H1 (cell line): Measurements from ENCODE around the gene ERC1. TPM values are rescaled to one million over a fixed set of nuclear protein-coding genes. Genes with fewer than 3 reads are reported as not detected.

Experiments used
- CTCF ChIA-PET: fragments of 300-600 bp; sonication (Branson Sonifier 250); formaldehyde crosslinking; loops from one replicate; lab custom pipeline; 2021; ENCODE audit not compliant: partially characterized antibody; lab: Charles Lee
- POLR2A ChIA-PET: fragments of 300-600 bp; sonication (Branson Sonifier 250); formaldehyde crosslinking; loops from one replicate; lab custom pipeline; 2021; ENCODE audit warnings: inconsistent platforms; ENCODE audit not compliant: partially characterized antibody; lab: Charles Lee
- DNase-seq, 2 experiments: peaks; one replicate each; pipeline versions ENCODE4 v3.0.0 to v3.0.0-alpha.2; 2010 to 2022; ENCODE audit warnings: low spot score in 2 of 2, low read depth in 1 of 2, mixed read lengths in 1 of 2
- FAIRE-seq: peaks from 2 replicates; lab custom pipeline; 2011; peaks lifted over from hg19 to GRCh38; lab: Jason Lieb, UNC
- H2AFZ ChIP-seq: 2 replicates; pipeline ENCODE4 v1.8.1; 2012; ENCODE audit warnings: low read length, inconsistent platforms
- H2AK5ac ChIP-seq: 2 replicates; pipeline ENCODE4 v1.6.1; 2013; ENCODE audit warnings: low read depth, low read length
- H2BK120ac ChIP-seq: replicated peaks from 2 replicates; pipeline ENCODE3; 2013; ENCODE audit warnings: low read depth, low read length, inconsistent platforms
- H2BK12ac ChIP-seq: 2 replicates; pipeline ENCODE4 v1.6.1; 2013; ENCODE audit warnings: low read depth, low read length
- H2BK15ac ChIP-seq: 2 replicates; pipeline ENCODE4 v1.6.1; 2013; ENCODE audit warnings: low read length
- H2BK20ac ChIP-seq: 2 replicates; pipeline ENCODE4 v1.6.1; 2013; ENCODE audit warnings: low read length
- H2BK5ac ChIP-seq: 2 replicates; pipeline ENCODE4 v1.6.1; 2013; ENCODE audit warnings: low read depth, low read length
- H3K14ac ChIP-seq: 2 replicates; pipeline ENCODE4 v1.6.1; 2013; ENCODE audit warnings: inconsistent platforms; ENCODE audit not compliant: insufficient read length
- H3K18ac ChIP-seq: 2 replicates; pipeline ENCODE4 v1.6.1; 2013; ENCODE audit warnings: low read length; ENCODE audit errors: extremely low read depth
- H3K23ac ChIP-seq: 2 replicates; pipeline ENCODE4 v1.6.1; 2013; ENCODE audit warnings: inconsistent platforms; ENCODE audit not compliant: insufficient read length
- H3K23me2 ChIP-seq: 2 replicates; pipeline ENCODE4 v1.6.1; 2013; ENCODE audit warnings: low read depth, low read length
- H3K27ac ChIP-seq: 2 replicates; pipeline ENCODE4 v1.6.1; 2011; ENCODE audit warnings: low read depth, low read length, inconsistent platforms
- H3K27me3 ChIP-seq, 4 experiments: replicated peaks in 1 of 4; 1 replicate in 1 of 4; 2 replicates in 3 of 4; pipeline versions ENCODE4 v1.6.1 to v1.8.1; 2011 to 2013; ENCODE audit warnings: low read length in 3 of 4, mild to moderate bottlenecking in 3 of 4, inconsistent platforms in 2 of 4, mixed read lengths in 2 of 4, moderate library complexity in 1 of 4; ENCODE audit not compliant: control insufficient read depth in 3 of 4, insufficient read depth in 3 of 4; ENCODE audit errors: extremely low read depth in 1 of 4
- H3K36me3 ChIP-seq, 4 experiments: 2 replicates each; pipeline versions ENCODE4 v1.6.1 to v1.8.1; 2011 to 2013; ENCODE audit warnings: mild to moderate bottlenecking in 4 of 4, low read length in 3 of 4, moderate library complexity in 2 of 4, control low read depth in 1 of 4, inconsistent platforms in 1 of 4; ENCODE audit not compliant: insufficient read depth in 4 of 4, control insufficient read depth in 2 of 4
- H3K4ac ChIP-seq: replicated peaks from 2 replicates; pipeline ENCODE3; 2013; ENCODE audit warnings: low read length, low read depth, mixed read lengths, inconsistent platforms; ENCODE audit not compliant: insufficient read length
- H3K4me1 ChIP-seq, 4 experiments: replicated peaks in 1 of 4; 1 replicate in 1 of 4; 2 replicates in 3 of 4; pipeline versions ENCODE4 v1.6.1 to v1.8.1; 2011 to 2013; ENCODE audit warnings: low read length in 3 of 4, inconsistent platforms in 2 of 4, mixed read lengths in 1 of 4; ENCODE audit not compliant: insufficient read depth in 4 of 4, control insufficient read depth in 3 of 4
- H3K4me2 ChIP-seq, 2 experiments: 2 replicates each; pipeline versions ENCODE4 v1.6.1 to v1.8.1; 2011 to 2013; ENCODE audit warnings: low read depth in 2 of 2, low read length in 2 of 2, control low read depth in 1 of 2, inconsistent platforms in 1 of 2, mild to moderate bottlenecking in 1 of 2; ENCODE audit not compliant: insufficient read depth in 1 of 2
- H3K4me3 ChIP-seq, 4 experiments: fragments of 200-600, 300-600 bp in 1 of 4; sonication (generic), shearing (Covaris generic), sonication (Bioruptor Twin) in 1 of 4; 2 replicates each; pipeline versions ENCODE4 v1.5.1 to v1.8.1; 2011 to 2016; ENCODE audit warnings: low read length in 4 of 4, low read depth in 3 of 4, control low read depth in 2 of 4, inconsistent platforms in 2 of 4, mild to moderate bottlenecking in 2 of 4, mixed read lengths in 1 of 4, moderate library complexity in 1 of 4; ENCODE audit not compliant: insufficient read depth in 2 of 4; ENCODE audit errors: extremely low read depth in 1 of 4
- H3K56ac ChIP-seq: replicated peaks from 2 replicates; pipeline ENCODE3; 2013; ENCODE audit warnings: low read depth, mild to moderate bottlenecking, mixed read lengths, low read length, inconsistent platforms; ENCODE audit not compliant: insufficient read length
- H3K79me1 ChIP-seq: 2 replicates; pipeline ENCODE4 v1.6.1; 2013; ENCODE audit warnings: low read depth, low read length, control low read depth
- H3K79me2 ChIP-seq, 2 experiments: 2 replicates each; pipeline versions ENCODE4 v1.6.1 to v1.8.1; 2012 to 2013; ENCODE audit warnings: low read length in 2 of 2, mild to moderate bottlenecking in 2 of 2, inconsistent platforms in 1 of 2; ENCODE audit not compliant: insufficient read depth in 2 of 2, control insufficient read depth in 1 of 2
- H3K9ac ChIP-seq, 4 experiments: replicated peaks in 1 of 4; 1 replicate in 1 of 4; 2 replicates in 3 of 4; pipeline versions ENCODE4 v1.6.1 to v1.8.1; 2011 to 2013; ENCODE audit warnings: low read depth in 3 of 4, low read length in 3 of 4, control low read depth in 2 of 4, mild to moderate bottlenecking in 2 of 4, moderate library complexity in 2 of 4, inconsistent platforms in 1 of 4; ENCODE audit errors: extremely low read depth in 1 of 4
- H3K9me3 ChIP-seq, 2 experiments: 2 replicates each; pipeline versions ENCODE4 v1.6.1 to v1.8.1; 2012 to 2013; ENCODE audit warnings: mild to moderate bottlenecking in 2 of 2, moderate library complexity in 2 of 2, control low read depth in 1 of 2, inconsistent platforms in 1 of 2, low read depth in 1 of 2, low read length in 1 of 2, mixed read lengths in 1 of 2; ENCODE audit not compliant: insufficient read depth in 2 of 2
- H4K20me1 ChIP-seq, 2 experiments: replicated peaks in 1 of 2; 2 replicates each; pipeline versions ENCODE3 to v1.8.1; 2011 to 2013; ENCODE audit warnings: inconsistent platforms in 2 of 2, low read length in 2 of 2, mild to moderate bottlenecking in 1 of 2; ENCODE audit not compliant: insufficient read depth in 2 of 2, control insufficient read depth in 1 of 2
- H4K5ac ChIP-seq: 2 replicates; pipeline ENCODE4 v1.6.1; 2013; ENCODE audit warnings: low read length, low read depth, mixed read lengths, inconsistent platforms; ENCODE audit not compliant: insufficient read length
- H4K8ac ChIP-seq: 2 replicates; pipeline ENCODE4 v1.8.0; 2013; ENCODE audit warnings: mild to moderate bottlenecking, moderate library complexity, low read length, inconsistent platforms; ENCODE audit not compliant: insufficient read depth; ENCODE audit errors: extremely low read depth
- H4K91ac ChIP-seq: replicated peaks from 2 replicates; pipeline ENCODE3; 2013; ENCODE audit warnings: low read length, mixed read lengths, inconsistent platforms; ENCODE audit not compliant: insufficient read length
- FOSL1 ChIP-seq: IDR thresholded peaks from 2 replicates; pipeline ENCODE4 v1.6.1; 2011; ENCODE audit warnings: mild to moderate bottlenecking, low read depth, low read length, moderate library complexity; ENCODE audit not compliant: insufficient read depth
- HDAC6 ChIP-seq: IDR thresholded peaks from one replicate; pipeline ENCODE4 v1.7.1; 2012; ENCODE audit warnings: low read depth, mild to moderate bottlenecking, inconsistent platforms, low read length, moderate library complexity
- SIN3A ChIP-seq, 2 experiments: IDR thresholded peaks in 1 of 2; conservative IDR thresholded peaks in 1 of 2; 2 replicates each; pipeline ENCODE4 v1.6.1; 2011 to 2012; ENCODE audit warnings: low read length in 2 of 2, improper control_type of control experiment in 1 of 2, low read depth in 1 of 2, mild to moderate bottlenecking in 1 of 2
- whole genome bisulfite sequencing, 2 experiments: shearing (Covaris generic) in 1 of 2; methylation state at CpG; one replicate each; pipeline versions ENCODE4 v1.1.6 to v1.1.7; 2013 to 2015; ENCODE audit warnings: low lambda C conversion rate in 2 of 2, mixed read lengths in 2 of 2, inconsistent platforms in 1 of 2, low coverage in 1 of 2, missing lambda C conversion rate in 1 of 2; ENCODE audit not compliant: insufficient replicate concordance in 2 of 2, insufficient coverage in 1 of 2, insufficient read length in 1 of 2; ENCODE audit errors: extremely low coverage in 1 of 2, missing lambda C conversion rate in 1 of 2; 5-methylcytosine and 5-hydroxymethylcytosine counted together
- polyA plus RNA-seq, 7 experiments: library from polyadenylated mRNA; depleted of rRNA in 3 of 7; stranded (reverse) in 5 of 7; unstranded in 2 of 7; fragments of >200 nt in 5 of 7; fragments of 200-250 nt in 2 of 7; gene quantifications; 1 replicate in 5 of 7; 2 replicates in 1 of 7; 4 replicates in 1 of 7; pipeline versions ENCODE4 v1.2.1 to v1.2.3, GENCODE V29; 2011 to 2013; ENCODE audit warnings: missing spikeins in 2 of 7, mixed read lengths in 2 of 7
- total RNA-seq: library from RNA; stranded (reverse); fragmentation: NEBNext Ultra II Directional; extraction: Animal tissue kit (Norgen Biotek cat#: 25700); gene quantifications from 2 replicates; pipeline ENCODE4 v1.2.1, GENCODE V29; 2021

ERC1 gene
- total and polyA plus RNA-seq, 2 of the 8 experiments (the other 6 are each of a cell fraction or from before 2014, with no cell fraction given) = 7.8 to 45.7 TPM

- Histone ChIP-seq H3K9ac (no peak overlapping the region), H3K27ac (no peak overlapping the region), H3K27me3 (peaks cover 55 to 82% (median 67%) of the 10 kb centered on the region in 4 experiments), H3K56ac (no peak overlapping the region), H2AK5ac (no peak overlapping the region), H2BK12ac (no peak overlapping the region), H3K4me2 (no peak overlapping the region; a peak in 1 of 4 replicates), H3K9me3 (no peaks in the 10 kb centered on the region), H2AFZ (no peak overlapping the region), H3K79me2 (no peaks in the 10 kb centered on the region; a peak in 1 of 4 replicates), H4K8ac (no peak overlapping the region), H2BK5ac (no peak overlapping the region), H3K4ac (no peak overlapping the region), H2BK15ac (no peak overlapping the region), H2BK120ac (no peak overlapping the region), H4K91ac (no peak overlapping the region), H3K4me3 (no peak overlapping the region), H3K79me1 (no peaks in the 10 kb centered on the region), H4K5ac (no peak overlapping the region), H4K20me1 (peaks cover 0 to 9% of the 10 kb centered on the region in 2 experiments), H3K14ac (no peak overlapping the region), H3K36me3 (no peaks in the 10 kb centered on the region; a peak in 1 of 8 replicates), H2BK20ac (no peak overlapping the region), H3K23ac (no peak overlapping the region), H3K18ac (no peak overlapping the region), H3K4me1 (peaks cover 0 to 5% (median 4%) of the 10 kb centered on the region in 4 experiments; a peak in 5 of 7 replicates), H3K23me2 (peaks cover 2% of the 10 kb centered on the region; the same call in 1 of the 2 replicates)
- DNase-seq = no peak
- TF ChIP-seq FOSL1 = no peak
- no peak for TF ChIP-seq SIN3A (conservative IDR thresholded peaks at IDR 0.05 in 1 of 2, IDR thresholded peaks at IDR 0.05 in 1 of 2; ENCODE audit: low read depth in 1 of 2, low read length in 2 of 2)
- TF ChIP-seq HDAC6 = no peak
- ChIA-PET CTCF (interaction anchor here (0.5 to 3.1 kb wide), 8 partner anchors 9 to 415 kb away, joined by 3 to 22 read pairs (median 3); no protein-coding TSS in a partner anchor), POLR2A (interaction anchor here (1.3 kb wide), 2 partner anchors 8 to 14 kb away, joined by 3 to 4 read pairs; no protein-coding TSS in a partner anchor)
- FAIRE-seq = no peak
- 77% methylated on average over 11 of the region's 11 CpGs; no CpG with 5 or more reads in 1 of the 2 experiments for WGBS, 2 experiments
These were observed 541.5 kb downstream of the ERC1 start for GRCh38 chr12:1532375-1533165.
